GM21360 (cell line): ENCODE measurements around the gene SF3B3.
"Not testable (repeated sequence)": the region's sequence is repeated elsewhere in the genome, so short reads cannot be mapped to it uniquely, and the experiment has no call there.

Source experiments
- ATAC-seq: cut with Tn5 transposase; IDR thresholded peaks from one replicate; pipeline ENCODE4 v1.9.1; 2021; ENCODE audit warnings: mild to moderate bottlenecking, moderate library complexity; ENCODE audit not compliant: unreplicated experiment

The SF3B3 gene

GRCh38 chr16:70510216-70510615, 13.4 kb upstream of the SF3B3 start:
- ATAC-seq = no peak

GRCh38 chr16:70511833-70512232, 11.8 kb upstream of the SF3B3 start:
- no peak for ATAC-seq

GRCh38 chr16:70512456-70512855, 11.2 kb upstream of the SF3B3 start:
- ATAC-seq = no peak

- ATAC-seq = no peak
Measured at GRCh38 chr16:70520612-70521297, 2.9 kb upstream of the SF3B3 start.

GRCh38 chr16:70522216-70523075, 1.2 kb upstream of the SF3B3 start:
- no peak for ATAC-seq

GRCh38 chr16:70523076-70523742, 407 bp upstream of the SF3B3 start, which contains the start of gene COG4:
Gene COG4 (minus strand): TSS chr16:70523554. CDS start chr16:70523543, 11 bp downstream.
- peak; percentile 64 for ATAC-seq

- ATAC-seq = not testable (repeated sequence)
Measured at GRCh38 chr16:70524399-70524825, 796 bp downstream of the SF3B3 start.

- ATAC-seq = no peak
Measured at GRCh38 chr16:70526403-70526802, 2.8 kb downstream of the SF3B3 start.

GRCh38 chr16:70527315-70527996, 3.8 kb downstream of the SF3B3 start:
- no peak for ATAC-seq

GRCh38 chr16:70529051-70529777, 5.6 kb downstream of the SF3B3 start:
- ATAC-seq = no peak

- ATAC-seq = not testable (repeated sequence)
Measured at GRCh38 chr16:70529954-70530353, 6.3 kb downstream of the SF3B3 start.

- ATAC-seq = no peak
Measured at GRCh38 chr16:70534971-70535370, 11.4 kb downstream of the SF3B3 start.

GRCh38 chr16:70540994-70541393, 17.4 kb downstream of the SF3B3 start:
- ATAC-seq = no peak

GRCh38 chr16:70544548-70544947, 20.9 kb downstream of the SF3B3 start:
- ATAC-seq = no peak

GRCh38 chr16:70548936-70549335, 25.3 kb downstream of the SF3B3 start:
- no peak for ATAC-seq

- ATAC-seq = no peak
Measured at GRCh38 chr16:70550082-70550481, 26.5 kb downstream of the SF3B3 start.

- ATAC-seq = no peak
Measured at GRCh38 chr16:70551788-70552187, 28.2 kb downstream of the SF3B3 start.

GRCh38 chr16:70552675-70553074, 29.1 kb downstream of the SF3B3 start:
- ATAC-seq = no peak

GRCh38 chr16:70553645-70554044, 30.0 kb downstream of the SF3B3 start:
- no peak for ATAC-seq

GRCh38 chr16:70556063-70556462, 32.4 kb downstream of the SF3B3 start:
- ATAC-seq = no peak
